DMS53 treated with DMSO at 0.1 percent for 48 hours (cell line): ENCODE measurements around the gene PAMR1.

Experiments used
- DNase-seq: peaks from one replicate; lab custom pipeline; 2025; ENCODE audit not compliant: unreplicated experiment; lab: John Stamatoyannopoulos, UW

The PAMR1 gene

DNA sequence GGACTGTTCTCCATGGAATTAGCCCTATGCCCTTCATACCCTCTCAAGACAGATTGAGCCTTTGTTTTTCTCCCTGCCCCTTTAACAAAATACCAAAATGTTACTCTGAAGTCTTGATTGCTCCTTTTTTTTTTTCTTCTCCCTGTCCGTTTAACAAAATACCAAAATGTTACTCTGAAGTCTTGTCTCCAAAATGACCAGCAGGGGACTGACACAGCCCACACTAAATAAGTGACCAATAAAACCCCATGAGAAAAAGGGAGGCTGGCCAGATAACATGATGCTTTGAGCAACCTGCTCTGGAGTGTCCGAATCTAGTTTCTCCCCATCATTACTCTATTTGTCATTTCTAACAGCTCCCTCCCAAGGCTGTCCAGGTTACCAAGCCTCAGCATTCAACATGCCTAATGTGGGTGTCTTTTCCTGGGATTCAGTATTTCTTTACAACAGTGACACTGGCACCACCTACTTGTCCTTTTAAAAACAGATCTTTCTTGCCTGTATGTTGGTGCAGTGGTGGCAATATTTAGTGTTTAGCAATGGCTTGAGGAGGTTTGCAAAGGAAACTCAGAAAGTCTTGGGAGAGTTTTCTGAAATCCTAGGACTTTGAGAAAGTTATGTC lies 63.4 kb downstream of the PAMR1 start:
- DNase-seq = no peak

DNA sequence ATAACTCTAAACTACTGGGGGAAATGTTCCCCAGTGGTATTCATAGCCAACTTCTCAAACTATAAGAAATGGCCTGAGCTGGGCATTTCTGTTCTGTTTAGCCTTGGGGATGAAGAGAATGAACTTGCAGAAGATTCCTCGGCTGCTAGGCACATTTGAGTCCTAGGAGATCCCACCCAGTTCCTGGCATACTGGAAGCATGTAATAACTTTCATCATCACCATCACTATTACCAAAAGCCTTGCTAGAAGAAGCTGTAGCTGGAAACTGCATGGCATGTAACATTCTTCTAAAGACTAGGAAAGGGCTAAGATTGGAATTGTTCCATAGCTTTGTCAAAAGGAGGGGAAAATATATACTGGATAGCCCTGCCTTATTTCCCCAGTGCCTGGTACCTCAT lies 65.9 kb downstream of the PAMR1 start:
- DNase-seq = no peak

DNA sequence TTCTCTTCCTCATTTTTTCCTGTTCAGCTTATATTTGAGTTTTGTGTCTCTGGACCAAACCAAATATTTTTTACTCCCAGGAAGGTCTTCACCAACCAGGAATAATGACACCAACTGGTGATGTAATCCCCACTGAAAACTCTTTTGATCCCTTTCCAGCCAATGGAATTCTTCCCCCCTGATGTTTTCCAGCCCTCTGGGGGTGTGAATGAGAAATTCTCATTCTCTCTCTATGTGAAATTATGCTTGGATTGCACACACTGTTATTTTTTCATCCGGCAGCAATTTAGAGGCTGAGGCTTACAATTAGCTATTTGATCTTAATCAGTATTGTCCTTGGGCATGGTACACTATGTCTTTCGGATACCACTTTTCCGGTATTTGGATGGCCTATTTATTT lies 66.6 kb downstream of the PAMR1 start:
- DNase-seq = no peak

DNA sequence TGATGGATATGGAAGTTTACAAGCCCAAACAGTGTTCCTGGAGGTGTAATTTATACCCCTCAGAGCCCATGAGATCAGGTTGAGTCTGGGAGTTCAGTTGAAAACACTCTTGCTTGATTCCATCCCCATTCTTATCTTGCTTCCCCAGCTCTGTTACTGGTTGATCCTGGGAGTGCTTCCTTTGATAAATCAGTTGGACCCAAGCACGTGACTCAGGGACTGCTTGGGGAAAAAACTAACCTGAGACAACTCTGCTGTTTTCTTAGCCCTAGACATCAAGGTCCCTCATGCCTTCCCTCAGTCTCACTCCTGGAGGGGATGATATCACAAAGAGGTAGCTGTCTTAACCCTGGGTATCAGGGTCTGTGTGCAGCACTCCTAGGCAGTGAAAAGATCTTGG lies 71.1 kb downstream of the PAMR1 start:
- no peak for DNase-seq

DNA sequence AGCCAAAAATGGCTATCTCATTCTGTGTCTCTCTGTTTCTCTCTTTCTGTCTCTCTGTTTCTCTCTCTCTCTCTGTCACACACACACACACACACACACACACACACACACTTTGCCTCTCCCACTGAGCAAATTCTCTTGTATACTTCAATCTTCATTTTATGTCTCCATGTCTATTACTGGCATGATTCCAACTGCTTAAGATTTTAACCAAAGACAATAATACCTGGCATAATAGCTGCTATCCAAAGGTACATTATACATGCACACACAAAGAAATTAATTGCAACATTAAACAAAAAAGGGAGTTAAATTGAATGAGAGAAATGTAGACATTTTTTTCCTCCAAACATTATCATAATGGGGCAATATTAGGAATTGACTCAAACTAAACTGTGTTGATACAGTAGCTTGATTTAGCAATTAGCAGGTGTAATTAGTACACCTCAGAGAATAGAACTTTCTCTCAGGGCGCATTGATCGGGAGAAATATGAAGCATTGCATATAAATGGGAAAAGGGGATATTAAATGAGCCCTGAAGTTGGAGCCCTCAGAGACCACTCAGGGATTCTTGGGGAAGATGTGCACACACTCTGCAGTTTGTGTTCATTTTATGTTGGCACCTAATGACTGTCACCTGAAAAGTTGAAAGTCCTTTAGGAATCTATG lies 88.7 kb downstream of the PAMR1 start:
- no peak for DNase-seq

DNA sequence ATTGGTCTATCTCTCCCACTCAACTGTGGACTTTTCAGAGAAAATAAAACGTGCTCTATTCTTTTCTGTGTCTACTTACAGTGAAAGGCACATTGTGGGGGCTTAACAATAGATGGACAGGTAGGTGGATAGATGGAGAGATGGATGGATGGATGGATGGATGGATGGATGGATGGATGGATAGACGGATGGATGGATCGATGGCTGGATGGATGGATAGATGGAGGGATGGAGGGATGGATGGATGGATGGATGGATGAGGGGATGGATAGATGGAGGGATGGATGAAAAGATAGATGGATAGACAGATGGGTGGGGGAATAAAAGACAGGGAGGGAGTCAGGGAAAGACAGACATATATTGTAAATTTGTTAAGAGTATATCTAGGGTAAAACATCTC lies 91.8 kb downstream of the PAMR1 start:
- DNase-seq = no peak

DNA sequence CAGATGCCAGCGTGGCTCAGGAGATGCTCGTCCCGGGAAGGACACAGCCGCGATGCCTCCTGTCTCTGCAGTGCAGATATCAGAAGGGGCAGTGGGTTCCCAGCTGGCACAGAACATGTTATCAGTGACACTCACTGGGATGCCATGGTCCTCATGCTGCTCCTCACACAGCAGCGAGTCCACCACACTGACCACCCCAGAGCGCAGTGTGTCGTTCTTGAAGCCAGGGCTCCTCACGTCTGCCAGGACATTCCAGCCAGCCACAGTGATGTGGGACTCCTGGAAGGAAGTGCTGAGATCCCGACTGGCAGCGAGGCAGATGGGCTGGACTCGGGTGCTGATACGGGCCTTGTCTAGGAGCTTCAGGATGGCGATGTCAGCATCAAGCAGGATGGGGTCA lies 93.0 kb downstream of the PAMR1 start:
- DNase-seq = no peak

DNA sequence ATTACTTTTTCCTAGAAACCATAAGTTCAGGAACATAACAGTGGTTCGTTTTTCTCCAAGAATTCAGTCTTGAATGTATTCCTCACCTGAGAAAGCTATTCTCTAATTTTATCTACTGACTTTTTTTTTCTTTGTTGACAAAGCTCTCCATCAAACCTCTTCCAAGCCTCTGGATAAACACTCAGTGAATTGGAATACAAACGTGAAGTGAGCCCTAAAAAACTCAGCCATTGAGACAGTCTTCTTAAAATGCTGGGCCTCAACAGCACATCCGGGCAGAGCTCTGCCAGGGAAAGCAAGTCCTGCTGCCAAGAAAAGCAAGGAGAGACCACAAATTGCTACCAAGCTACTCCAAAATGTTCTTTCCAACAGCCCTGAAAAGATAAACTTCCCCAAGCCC lies 98.3 kb downstream of the PAMR1 start:
- peak; percentile 18 for DNase-seq

DNA sequence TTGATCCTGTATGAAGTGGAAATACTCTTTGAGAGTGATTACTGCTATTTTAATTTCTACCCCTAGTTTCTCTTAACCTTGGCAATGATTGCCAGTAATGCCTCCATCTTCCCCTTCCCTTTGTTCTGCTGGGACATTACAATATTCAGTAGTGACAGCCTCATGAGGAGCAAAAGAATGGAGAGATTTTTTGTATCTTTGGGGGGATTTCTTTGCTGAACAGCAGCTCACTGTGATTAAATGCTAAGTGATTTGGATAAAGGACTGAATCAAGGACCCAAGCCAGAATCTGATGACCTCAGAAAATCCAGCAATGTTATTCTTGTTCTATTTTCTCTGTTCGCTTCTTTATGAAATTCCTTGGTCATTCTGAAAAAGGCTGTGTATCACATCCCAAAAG lies 99.1 kb downstream of the PAMR1 start:
- DNase-seq = no peak

DNA sequence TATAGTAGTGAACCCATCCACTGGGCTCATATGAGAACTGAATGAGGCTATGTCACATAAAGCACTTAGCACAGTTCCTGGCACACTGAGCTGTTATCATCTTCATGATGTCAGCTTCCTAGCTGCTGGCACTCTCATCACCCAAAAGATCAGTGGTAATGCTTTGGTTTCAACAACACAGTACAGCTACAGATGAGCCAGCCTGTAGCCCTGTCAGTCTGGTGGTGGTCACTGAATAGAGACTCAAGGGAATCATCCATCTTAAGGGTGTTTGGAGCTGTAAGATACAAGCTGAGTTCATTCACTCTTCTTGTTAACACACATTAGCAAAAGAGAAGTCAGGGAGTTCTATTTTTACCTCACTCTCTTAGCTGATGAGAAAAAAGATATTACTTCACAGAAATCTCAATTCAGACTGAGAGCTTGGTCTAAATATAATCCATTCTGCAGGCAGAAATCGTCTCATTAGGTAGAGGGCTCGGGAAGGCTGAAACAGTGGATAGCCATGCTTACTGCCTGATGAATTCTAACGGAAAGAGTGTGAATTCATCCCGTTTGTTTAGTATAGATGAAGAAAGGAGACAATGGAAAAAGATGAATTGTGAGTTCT lies 99.7 kb downstream of the PAMR1 start:
- DNase-seq = no peak

DNA sequence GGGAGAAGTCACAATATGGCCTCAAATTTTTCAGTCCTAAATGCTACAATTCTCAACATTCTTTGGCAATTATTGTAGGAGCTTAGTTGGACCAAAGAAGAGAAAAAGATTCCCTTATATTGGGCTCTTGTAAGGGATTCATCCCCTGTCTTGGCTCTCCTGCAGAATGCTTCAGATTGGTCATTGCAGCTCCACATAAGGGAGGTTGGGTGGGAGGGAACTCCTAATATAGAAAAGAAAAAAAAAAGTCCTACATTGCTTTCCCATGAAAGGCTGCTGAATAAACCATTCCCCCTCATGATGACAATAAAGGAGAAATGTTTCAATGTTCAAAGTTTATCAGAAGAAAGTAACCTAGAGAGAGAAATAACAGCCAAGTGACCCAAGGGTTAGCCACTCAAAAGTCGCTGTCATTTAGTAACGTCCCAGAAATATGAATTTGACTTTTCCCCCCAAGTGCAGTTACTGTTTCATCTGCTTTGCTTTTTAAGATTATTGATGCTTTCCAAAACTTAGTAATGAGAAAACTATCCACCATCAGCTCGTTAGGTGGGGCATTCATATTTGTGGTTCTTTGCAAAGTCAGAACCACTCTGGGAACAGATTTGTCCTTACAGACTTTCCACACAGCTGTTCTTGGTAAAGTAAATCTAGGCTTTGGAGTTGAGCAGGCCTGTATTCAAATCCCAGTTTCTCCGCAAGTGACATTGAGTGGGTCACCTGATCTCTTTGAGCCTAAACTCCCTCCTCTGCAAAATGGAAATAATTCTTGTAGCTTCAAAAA lies 101.1 kb downstream of the PAMR1 start:
- no peak for DNase-seq

DNA sequence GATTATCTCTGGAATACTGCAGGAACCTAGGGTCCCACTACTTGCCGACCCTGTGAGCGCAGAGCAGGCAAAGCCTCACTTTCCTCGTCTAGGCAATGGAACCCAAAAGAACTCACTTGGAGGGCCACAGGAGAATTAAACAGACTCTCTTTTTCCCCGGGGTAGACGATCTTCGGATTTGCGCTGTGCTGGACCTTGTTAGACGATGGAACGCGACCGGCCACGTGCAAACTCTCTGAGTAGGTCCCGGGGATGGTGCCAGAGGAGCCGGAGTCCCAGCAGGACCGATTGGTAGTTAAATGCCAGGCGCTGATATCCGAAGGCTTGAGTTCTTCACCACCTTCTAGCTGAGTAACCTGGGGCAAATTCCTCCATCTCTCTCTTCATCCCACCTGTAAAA lies 105.0 kb downstream of the PAMR1 start:
- DNase-seq = no peak

DNA sequence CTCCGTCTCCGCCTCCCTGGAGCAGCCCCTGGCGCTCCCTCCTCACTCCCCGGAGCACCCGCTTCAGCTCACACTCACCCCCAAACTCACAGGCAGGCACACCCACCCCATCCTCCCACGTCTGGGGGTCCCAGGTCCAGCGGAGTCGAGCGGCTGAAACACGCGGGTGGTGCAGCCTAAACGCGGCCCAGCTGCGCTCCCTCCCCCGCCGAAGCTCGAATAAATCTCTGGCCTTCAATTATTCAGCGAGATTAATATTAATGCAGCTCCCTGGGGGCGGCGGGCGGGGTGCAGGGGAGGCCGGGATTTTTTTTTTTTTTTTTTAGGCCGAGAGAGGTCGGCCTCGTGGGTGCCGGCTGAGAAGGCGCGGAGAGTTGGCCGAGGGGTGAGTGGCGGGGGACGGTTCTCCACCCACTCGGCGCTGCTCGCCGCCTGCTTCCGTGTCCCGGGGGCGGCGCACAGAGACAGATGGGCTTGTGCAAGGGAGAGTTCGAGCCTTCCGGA lies 105.5 kb downstream of the PAMR1 start:
- DNase-seq = no peak

DNA sequence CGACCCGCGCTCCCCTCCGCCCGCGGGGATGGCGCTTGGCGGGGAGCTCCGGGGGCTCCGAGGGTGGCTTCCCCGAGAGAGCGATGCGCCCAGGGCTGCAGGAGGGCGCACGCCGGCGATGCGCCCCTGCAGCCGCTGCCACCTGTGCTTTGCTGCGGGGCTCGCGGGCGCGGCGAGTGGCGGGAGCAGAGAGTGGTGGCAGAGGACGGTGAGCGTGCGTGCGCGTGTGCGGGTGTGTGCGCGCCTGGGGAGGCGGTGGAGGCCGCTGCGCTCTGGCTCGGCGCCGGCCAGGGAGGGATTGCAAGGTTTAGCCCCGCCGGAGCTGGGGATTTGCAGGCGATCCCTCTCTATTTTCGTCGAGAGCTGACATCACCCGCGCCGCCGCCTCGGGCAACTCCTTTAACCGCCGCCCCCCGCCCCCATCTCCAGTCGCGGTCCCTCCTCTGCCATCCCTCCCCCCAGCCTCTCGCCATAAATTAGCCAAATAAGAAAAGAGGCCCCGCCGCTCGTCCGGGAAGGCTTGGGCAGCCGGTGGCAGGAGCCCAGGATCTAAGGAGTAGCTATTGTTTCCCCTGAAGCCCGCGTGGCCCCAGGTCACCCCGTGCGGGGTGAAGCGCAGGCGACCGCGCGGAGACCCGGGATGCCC lies 106.1 kb downstream of the PAMR1 start, which contains the start of gene SLC1A2:
Gene SLC1A2 (minus strand): TSS at position 375 of the 646 bp plus-strand sequence. CDS start 592 bp downstream, outside the sequence.
- no peak for DNase-seq

DNA sequence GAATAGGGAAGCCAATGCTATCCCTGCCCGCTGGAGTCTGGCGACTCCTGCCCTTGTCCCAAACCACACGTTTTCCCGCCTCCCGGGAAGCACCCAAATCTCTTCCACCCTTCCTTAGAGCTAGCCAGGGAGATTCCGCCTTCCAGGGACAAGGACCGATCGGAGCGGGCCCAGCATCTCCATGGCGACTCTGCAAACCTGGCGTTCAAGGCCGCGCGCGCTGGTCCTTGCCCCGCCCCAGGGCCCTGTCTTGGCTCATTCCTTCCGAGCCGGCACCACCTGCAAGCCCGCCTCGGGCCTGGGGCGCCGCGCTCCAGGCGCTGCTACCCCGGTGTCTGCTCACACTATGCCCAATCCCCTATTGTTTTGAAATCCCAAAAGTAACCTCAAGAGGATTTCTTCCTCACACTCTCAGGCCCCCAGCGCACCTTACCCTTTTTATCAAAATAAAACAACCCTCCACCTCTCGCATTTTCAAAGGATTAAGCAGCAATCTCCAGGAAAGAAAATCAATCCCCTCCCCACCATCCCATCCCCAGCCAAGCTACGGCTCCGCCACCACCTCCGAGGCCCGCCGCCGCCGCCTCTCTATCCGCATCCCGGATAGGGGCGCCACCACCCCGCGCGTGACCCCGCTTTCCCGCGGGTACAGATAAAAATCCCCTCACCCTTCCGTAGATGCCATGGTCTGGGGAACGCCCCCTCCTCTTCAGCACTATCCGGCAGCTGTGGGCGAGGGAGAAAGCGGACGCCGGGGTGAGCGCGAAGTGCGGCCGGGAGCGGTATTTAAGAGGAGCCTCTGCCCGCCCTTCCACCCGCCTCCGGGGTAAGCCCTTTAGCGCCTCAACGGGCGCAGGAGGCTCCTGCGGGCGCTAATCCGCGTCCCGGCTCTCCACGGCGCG lies 106.9 kb downstream of the PAMR1 start:
- no peak for DNase-seq

DNA sequence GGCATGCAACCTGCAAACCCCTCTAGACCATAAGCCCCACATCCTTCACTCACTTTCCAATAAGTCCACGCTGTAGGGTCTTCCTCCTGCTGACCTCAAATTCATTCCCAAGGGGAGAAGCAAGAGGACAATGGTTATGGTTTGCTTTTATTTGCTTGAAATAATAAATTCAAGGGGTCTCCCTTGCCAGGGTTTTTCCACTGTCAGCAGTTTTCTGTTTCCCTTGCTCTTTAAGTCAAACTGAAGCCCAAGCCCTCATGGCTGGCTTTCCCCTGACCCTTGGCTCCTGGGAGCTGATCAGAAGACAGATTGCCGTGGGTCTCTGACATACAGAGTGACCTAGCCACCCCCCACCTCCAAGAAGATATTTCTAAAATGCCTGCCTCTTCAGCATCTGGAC lies 109.9 kb downstream of the PAMR1 start:
- DNase-seq = no peak

DNA sequence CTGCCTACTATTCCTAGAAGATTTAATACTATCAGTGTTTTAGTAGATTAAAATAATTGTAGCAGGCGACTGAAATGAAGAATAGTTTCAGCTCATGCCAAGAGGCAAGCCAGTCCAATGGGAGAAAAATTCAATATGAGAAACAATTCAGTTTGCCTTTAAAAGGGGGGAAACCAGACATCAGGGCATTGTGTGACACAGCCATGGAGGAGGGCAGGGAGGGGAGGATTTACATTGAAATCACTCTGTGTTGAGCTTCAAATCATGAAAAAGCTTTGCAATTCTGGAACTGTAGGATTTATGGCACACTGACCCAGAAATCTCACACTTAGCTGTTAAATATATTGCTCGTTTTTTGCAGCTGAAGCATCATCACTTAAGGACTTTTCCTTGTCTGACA lies 110.6 kb downstream of the PAMR1 start:
- no peak for DNase-seq

DNA sequence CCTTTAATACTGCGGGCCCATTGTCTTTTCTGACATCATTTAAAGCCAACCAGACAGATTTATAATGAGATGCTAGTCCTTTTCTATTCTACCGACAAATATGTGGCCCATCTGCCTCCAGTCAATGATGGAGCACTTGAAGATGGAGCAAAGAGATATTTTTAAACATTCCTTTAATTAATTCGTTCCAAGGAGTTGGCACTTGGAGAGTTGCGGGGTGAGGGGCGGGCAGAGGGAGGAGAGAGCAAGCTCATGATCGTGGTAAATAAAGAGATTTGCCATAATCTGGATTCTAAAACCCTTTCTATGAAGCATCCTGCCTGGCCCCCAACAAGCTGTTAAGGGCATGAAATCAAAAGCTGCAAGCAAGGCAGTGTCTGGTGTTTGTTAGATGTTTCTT lies 111.1 kb downstream of the PAMR1 start:
- no peak for DNase-seq

DNA sequence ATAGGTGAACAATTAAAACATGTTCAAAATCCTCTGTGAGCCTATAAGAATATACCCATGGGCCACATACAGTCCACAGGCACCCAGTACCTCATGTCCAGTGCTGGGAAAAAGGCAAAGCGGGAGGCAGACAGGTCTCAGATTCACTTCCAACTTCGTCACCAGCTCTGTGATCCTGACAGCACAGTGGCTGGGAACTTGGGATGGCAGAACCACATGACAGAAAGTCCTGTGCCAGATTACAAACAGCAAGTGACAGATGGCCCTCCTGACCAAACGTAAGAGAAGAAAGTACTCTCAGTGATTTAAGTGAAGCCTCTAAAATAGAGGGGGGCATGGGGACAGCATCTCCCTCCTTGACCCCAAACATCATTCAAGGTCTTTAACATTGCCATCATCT lies 111.8 kb downstream of the PAMR1 start:
- no peak for DNase-seq

DNA sequence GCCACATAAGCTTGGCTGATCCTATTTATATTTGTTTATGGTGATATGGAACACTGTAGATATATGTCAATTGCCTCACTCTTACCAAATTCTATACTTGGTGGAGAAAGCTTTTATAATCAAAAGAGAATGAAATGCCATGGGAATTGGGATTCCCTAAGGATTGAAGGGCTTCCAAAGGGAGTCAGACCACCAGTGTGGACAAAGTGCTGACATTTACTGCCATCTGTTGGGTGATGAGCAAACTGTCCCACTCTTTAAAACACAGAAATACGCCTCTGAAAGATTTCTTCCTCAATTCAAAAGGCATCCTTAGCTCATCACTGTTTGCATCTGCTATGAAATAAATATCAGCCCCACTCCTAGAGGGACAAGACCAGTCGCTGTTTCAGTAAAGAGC lies 113.1 kb downstream of the PAMR1 start:
- DNase-seq = no peak
